Upper lobe of left lung (tissue), 6 donors: ENCODE results near the gene CBLIF. TPM values are rescaled to one million over a fixed set of nuclear protein-coding genes. Genes with fewer than 3 reads are reported as not detected.

Source experiments
- ATAC-seq, 2 donors: fragments of 200-7000 bp; cut with Tn5 transposase; one replicate each; pipeline ENCODE4 v1.9.1; 2022; ENCODE audit warnings: mild to moderate bottlenecking in 2 of 2, moderate library complexity in 2 of 2; ENCODE audit not compliant: low FRiP score in 2 of 2
- DNase-seq, 2 donors: peaks; one replicate each; pipeline ENCODE4 v3.0.0-alpha.2; 2019 to 2020
- H3K27ac ChIP-seq, 4 donors: fragments of 200-600 bp; sonication (generic); one replicate each; pipeline ENCODE4 v1.5.1; 2016 to 2019
- H3K27me3 ChIP-seq, 4 donors: fragments of 200-600 bp; sonication (generic); one replicate each; pipeline ENCODE4 v1.5.1; 2017 to 2019
- H3K36me3 ChIP-seq, 4 donors: fragments of 200-600 bp; sonication (generic); one replicate each; pipeline ENCODE4 v1.5.1; 2016 to 2019
- H3K4me1 ChIP-seq, 4 donors: fragments of 200-600 bp; sonication (generic); one replicate each; pipeline ENCODE4 v1.5.1; 2018 to 2019
- H3K4me3 ChIP-seq, 4 donors: fragments of 200-600 bp; sonication (generic); one replicate each; pipeline ENCODE4 v1.5.1; 2017 to 2019; ENCODE audit warnings: mild to moderate bottlenecking in 2 of 4, moderate library complexity in 1 of 4
- H3K9me3 ChIP-seq, 4 donors: fragments of 200-600 bp; sonication (generic); one replicate each; pipeline ENCODE4 v1.5.1; 2018 to 2019
- CTCF ChIP-seq, 6 experiments: fragments of 450-650 bp in 4 of 6; fragments of 200-600 bp in 2 of 6; sonication (generic) in 2 of 6; IDR thresholded peaks; one replicate each; pipeline ENCODE4 v1.5.1; 2016 to 2019; ENCODE audit warnings: antibody characterized with exemption in 6 of 6
- EP300 ChIP-seq, 4 donors: sonication (generic); formaldehyde crosslinking; IDR thresholded peaks; one replicate each; pipeline ENCODE4 v1.5.1; 2017; ENCODE audit warnings: antibody characterized with exemption in 4 of 4, control low read depth in 2 of 4
- POLR2A ChIP-seq, 4 donors: fragments of 450-650 bp; IDR thresholded peaks; one replicate each; pipeline ENCODE4 v1.5.1; 2016 to 2017; ENCODE audit warnings: antibody characterized with exemption in 4 of 4, mild to moderate bottlenecking in 2 of 4
- POLR2AphosphoS5 ChIP-seq, 2 donors: sonication (generic); formaldehyde crosslinking; IDR thresholded peaks; one replicate each; pipeline ENCODE4 v1.5.1; 2017; ENCODE audit warnings: antibody characterized with exemption in 2 of 2
- WGBS, 2 donors: methylation state at CpG; one replicate each; pipeline ENCODE4 v1.1.5; 2017 to 2018; 5-methylcytosine and 5-hydroxymethylcytosine counted together
- total RNA-seq, 6 donors: library from RNA; depleted of rRNA in 4 of 6; stranded (reverse); fragments of >200 nt in 4 of 6; gene quantifications; one replicate each; pipeline versions ENCODE4 v1.1.0 to v1.2.1, GENCODE V29; 2016 to 2021
- donor health status: DM: no; HTN: no; CAD: no; lungs with moderate emphysema.
- donor health status: DM: no; HTN: yes; CAD: no; lungs with severe emphysema.

The CBLIF gene
- total RNA-seq, 6 donors from 2014 or later = not detected

- TF ChIP-seq POLR2A (IDR thresholded peaks at IDR 0.05) (no peak), EP300 (IDR thresholded peaks at IDR 0.05) (no peak), POLR2AphosphoS5 (IDR thresholded peaks at IDR 0.05) (no peak), CTCF (IDR thresholded peaks at IDR 0.05) (no peak)
- Histone ChIP-seq H3K4me3 (no peak within 1 kb of the TSS), H3K36me3 (no peaks in the 10 kb centered on the region), H3K27ac (no peak within 1 kb of the TSS), H3K9me3 (no peaks in the 10 kb centered on the region), H3K27me3 (no peaks in the 10 kb centered on the region), H3K4me1 (no peaks in the 10 kb centered on the region)
- DNase-seq = no peak
- 70 to 76% methylated on average over 5 of the region's 5 CpGs for WGBS, 2 donors
- ATAC-seq = no peak
Observed at GRCh38 chr11:59878575-59878974, 33.3 kb upstream of the CBLIF start, which contains the start of gene OOSP3. Gene OOSP3 (plus strand): TSS chr11:59878782. CDS start chr11:59878809, 27 bp downstream.

GRCh38 chr11:59877784-59878183 lies 32.5 kb upstream of the CBLIF start:
- Histone ChIP-seq H3K27ac (no peak overlapping the region), H3K4me3 (no peak overlapping the region), H3K4me1 (no peaks in the 10 kb centered on the region), H3K27me3 (no peaks in the 10 kb centered on the region), H3K36me3 (no peaks in the 10 kb centered on the region), H3K9me3 (no peaks in the 10 kb centered on the region)
- ATAC-seq = no peak
- TF ChIP-seq POLR2A (IDR thresholded peaks at IDR 0.05) (no peak), EP300 (IDR thresholded peaks at IDR 0.05) (no peak), CTCF (IDR thresholded peaks at IDR 0.05) (no peak), POLR2AphosphoS5 (IDR thresholded peaks at IDR 0.05) (no peak)
- no peak for DNase-seq

GRCh38 chr11:59877325-59877724 lies 32.0 kb upstream of the CBLIF start:
- Histone ChIP-seq H3K27ac (no peak overlapping the region), H3K36me3 (no peaks in the 10 kb centered on the region), H3K4me3 (no peak overlapping the region), H3K4me1 (no peaks in the 10 kb centered on the region), H3K27me3 (no peaks in the 10 kb centered on the region), H3K9me3 (no peaks in the 10 kb centered on the region)
- no peak for DNase-seq
- no peak for ATAC-seq
- TF ChIP-seq POLR2AphosphoS5 (IDR thresholded peaks at IDR 0.05) = no peak
- no peak for TF ChIP-seq EP300 (IDR thresholded peaks at IDR 0.05)
- no peak for TF ChIP-seq CTCF (IDR thresholded peaks at IDR 0.05)
- TF ChIP-seq POLR2A (IDR thresholded peaks at IDR 0.05) = no peak

- no peak for DNase-seq
- Histone ChIP-seq H3K27me3 (no peaks in the 10 kb centered on the region), H3K27ac (no peak overlapping the region), H3K9me3 (no peaks in the 10 kb centered on the region), H3K4me1 (no peaks in the 10 kb centered on the region), H3K36me3 (no peaks in the 10 kb centered on the region), H3K4me3 (no peak overlapping the region)
- 67 to 70% methylated on average over 9 of the region's 9 CpGs for WGBS, 2 donors
- no peak for ATAC-seq
- TF ChIP-seq EP300 (IDR thresholded peaks at IDR 0.05) = no peak
- no peak for TF ChIP-seq CTCF (IDR thresholded peaks at IDR 0.05)
- no peak for TF ChIP-seq POLR2AphosphoS5 (IDR thresholded peaks at IDR 0.05)
- no peak for TF ChIP-seq POLR2A (IDR thresholded peaks at IDR 0.05)
Observed at GRCh38 chr11:59875856-59876519, 30.7 kb upstream of the CBLIF start.

GRCh38 chr11:59872076-59872475 lies 26.8 kb upstream of the CBLIF start:
- TF ChIP-seq POLR2A (IDR thresholded peaks at IDR 0.05) (no peak), POLR2AphosphoS5 (IDR thresholded peaks at IDR 0.05) (no peak), EP300 (IDR thresholded peaks at IDR 0.05) (no peak), CTCF (IDR thresholded peaks at IDR 0.05) (no peak)
- Histone ChIP-seq H3K4me3 (no peak overlapping the region), H3K4me1 (no peaks in the 10 kb centered on the region), H3K9me3 (no peaks in the 10 kb centered on the region), H3K36me3 (no peaks in the 10 kb centered on the region), H3K27ac (no peak overlapping the region), H3K27me3 (no peaks in the 10 kb centered on the region)
- DNase-seq (no peak), ATAC-seq (no peak)
